ENCODE results near the gene KRTAP10-4.

- TF ChIP-seq, protein P1, sequence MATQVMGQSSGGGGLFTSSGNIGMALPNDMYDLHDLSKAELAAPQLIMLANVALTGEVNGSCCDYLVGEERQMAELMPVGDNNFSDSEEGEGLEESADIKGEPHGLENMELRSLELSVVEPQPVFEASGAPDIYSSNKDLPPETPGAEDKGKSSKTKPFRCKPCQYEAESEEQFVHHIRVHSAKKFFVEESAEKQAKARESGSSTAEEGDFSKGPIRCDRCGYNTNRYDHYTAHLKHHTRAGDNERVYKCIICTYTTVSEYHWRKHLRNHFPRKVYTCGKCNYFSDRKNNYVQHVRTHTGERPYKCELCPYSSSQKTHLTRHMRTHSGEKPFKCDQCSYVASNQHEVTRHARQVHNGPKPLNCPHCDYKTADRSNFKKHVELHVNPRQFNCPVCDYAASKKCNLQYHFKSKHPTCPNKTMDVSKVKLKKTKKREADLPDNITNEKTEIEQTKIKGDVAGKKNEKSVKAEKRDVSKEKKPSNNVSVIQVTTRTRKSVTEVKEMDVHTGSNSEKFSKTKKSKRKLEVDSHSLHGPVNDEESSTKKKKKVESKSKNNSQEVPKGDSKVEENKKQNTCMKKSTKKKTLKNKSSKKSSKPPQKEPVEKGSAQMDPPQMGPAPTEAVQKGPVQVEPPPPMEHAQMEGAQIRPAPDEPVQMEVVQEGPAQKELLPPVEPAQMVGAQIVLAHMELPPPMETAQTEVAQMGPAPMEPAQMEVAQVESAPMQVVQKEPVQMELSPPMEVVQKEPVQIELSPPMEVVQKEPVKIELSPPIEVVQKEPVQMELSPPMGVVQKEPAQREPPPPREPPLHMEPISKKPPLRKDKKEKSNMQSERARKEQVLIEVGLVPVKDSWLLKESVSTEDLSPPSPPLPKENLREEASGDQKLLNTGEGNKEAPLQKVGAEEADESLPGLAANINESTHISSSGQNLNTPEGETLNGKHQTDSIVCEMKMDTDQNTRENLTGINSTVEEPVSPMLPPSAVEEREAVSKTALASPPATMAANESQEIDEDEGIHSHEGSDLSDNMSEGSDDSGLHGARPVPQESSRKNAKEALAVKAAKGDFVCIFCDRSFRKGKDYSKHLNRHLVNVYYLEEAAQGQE (IDR thresholded peaks at IDR 0.05; ENCODE audit: insufficient read depth in 1 of 2, low read depth in 2 of 2, low read length in 2 of 2) = no peak
- no peak for TF ChIP-seq POLR2AphosphoS5 (IDR thresholded peaks at IDR 0.05; ENCODE audit: low read depth, low read length)
- TF ChIP-seq FOXP2 (optimal IDR thresholded peaks at IDR 0.05; ENCODE audit: borderline replicate concordance, extremely low read depth, extremely low read length, insufficient read depth) = no peak
- TF ChIP-seq TAF1 (IDR thresholded peaks at IDR 0.05; ENCODE audit: borderline replicate concordance, insufficient read depth, low read length) = no peak
These were observed 40.8 kb upstream of the KRTAP10-4 start for GRCh38 chr21:44532712-44533111.
